ENCODE measurements around the gene DCLK3.

GRCh38 chr3:36776436-36776835, 12.1 kb upstream of the DCLK3 start:
- TF ChIP-seq CTCF (IDR thresholded peaks at IDR 0.05; ENCODE audit: insufficient read depth, low read depth, low read length) (no peak), EZH2 (IDR thresholded peaks at IDR 0.05; ENCODE audit: insufficient read depth, low read length) (no peak)
